Measurements from ENCODE around the gene ALG1. TPM values are rescaled to one million over a fixed set of nuclear protein-coding genes. Genes with fewer than 3 reads are reported as not detected.

ALG1 gene
- total and polyA plus RNA-seq, 10 of the 15 experiments (the other 5 are each of a cell fraction or from before 2014, with no cell fraction given), result 1.5 to 43.2 (median 23.8) TPM

- TF ChIP-seq NRF1 (conservative IDR thresholded peaks at IDR 0.05; ENCODE audit: low read depth, low read length) (no peak), SIN3A (IDR thresholded peaks at IDR 0.05; ENCODE audit: low read depth, low read length) (peak; percentile 98), HDAC2 (IDR thresholded peaks at IDR 0.05) (peak; percentile 99), ZNF592 (IDR thresholded peaks at IDR 0.05) (no peak), NFIC (IDR thresholded peaks at IDR 0.05; ENCODE audit: low read depth, low read length) (peak; percentile 96), RAD21 (IDR thresholded peaks at IDR 0.05; ENCODE audit: insufficient read depth, low read depth, low read length) (no peak), BHLHE40 (IDR thresholded peaks at IDR 0.05; ENCODE audit: borderline replicate concordance in 1 of 2, low read depth in 2 of 2, low read length in 1 of 2) (peak; percentile 80 to 90), CBFB (IDR thresholded peaks at IDR 0.05; ENCODE audit: low read depth) (0 out of 2 replicates have a peak, but pooled peaks have one; percentile 36), POLR2A (IDR thresholded peaks at IDR 0.05; ENCODE audit: low read depth, low read length) (peak; percentile 77), TCF7 (IDR thresholded peaks at IDR 0.05; ENCODE audit: borderline replicate concordance) (no peak), E4F1 (IDR thresholded peaks at IDR 0.05; ENCODE audit: borderline replicate concordance, partially characterized antibody) (no peak), ZBTB33 (IDR thresholded peaks at IDR 0.05) (no peak), YY1 (IDR thresholded peaks at IDR 0.05; ENCODE audit: low read depth, low read length) (peak; percentile 99)
- TF ChIP-seq, protein P1, sequence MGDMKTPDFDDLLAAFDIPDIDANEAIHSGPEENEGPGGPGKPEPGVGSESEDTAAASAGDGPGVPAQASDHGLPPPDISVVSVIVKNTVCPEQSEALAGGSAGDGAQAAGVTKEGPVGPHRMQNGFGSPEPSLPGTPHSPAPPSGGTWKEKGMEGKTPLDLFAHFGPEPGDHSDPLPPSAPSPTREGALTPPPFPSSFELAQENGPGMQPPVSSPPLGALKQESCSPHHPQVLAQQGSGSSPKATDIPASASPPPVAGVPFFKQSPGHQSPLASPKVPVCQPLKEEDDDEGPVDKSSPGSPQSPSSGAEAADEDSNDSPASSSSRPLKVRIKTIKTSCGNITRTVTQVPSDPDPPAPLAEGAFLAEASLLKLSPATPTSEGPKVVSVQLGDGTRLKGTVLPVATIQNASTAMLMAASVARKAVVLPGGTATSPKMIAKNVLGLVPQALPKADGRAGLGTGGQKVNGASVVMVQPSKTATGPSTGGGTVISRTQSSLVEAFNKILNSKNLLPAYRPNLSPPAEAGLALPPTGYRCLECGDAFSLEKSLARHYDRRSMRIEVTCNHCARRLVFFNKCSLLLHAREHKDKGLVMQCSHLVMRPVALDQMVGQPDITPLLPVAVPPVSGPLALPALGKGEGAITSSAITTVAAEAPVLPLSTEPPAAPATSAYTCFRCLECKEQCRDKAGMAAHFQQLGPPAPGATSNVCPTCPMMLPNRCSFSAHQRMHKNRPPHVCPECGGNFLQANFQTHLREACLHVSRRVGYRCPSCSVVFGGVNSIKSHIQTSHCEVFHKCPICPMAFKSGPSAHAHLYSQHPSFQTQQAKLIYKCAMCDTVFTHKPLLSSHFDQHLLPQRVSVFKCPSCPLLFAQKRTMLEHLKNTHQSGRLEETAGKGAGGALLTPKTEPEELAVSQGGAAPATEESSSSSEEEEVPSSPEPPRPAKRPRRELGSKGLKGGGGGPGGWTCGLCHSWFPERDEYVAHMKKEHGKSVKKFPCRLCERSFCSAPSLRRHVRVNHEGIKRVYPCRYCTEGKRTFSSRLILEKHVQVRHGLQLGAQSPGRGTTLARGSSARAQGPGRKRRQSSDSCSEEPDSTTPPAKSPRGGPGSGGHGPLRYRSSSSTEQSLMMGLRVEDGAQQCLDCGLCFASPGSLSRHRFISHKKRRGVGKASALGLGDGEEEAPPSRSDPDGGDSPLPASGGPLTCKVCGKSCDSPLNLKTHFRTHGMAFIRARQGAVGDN (IDR thresholded peaks at IDR 0.05), result no peak
- TF ChIP-seq, protein P2, sequence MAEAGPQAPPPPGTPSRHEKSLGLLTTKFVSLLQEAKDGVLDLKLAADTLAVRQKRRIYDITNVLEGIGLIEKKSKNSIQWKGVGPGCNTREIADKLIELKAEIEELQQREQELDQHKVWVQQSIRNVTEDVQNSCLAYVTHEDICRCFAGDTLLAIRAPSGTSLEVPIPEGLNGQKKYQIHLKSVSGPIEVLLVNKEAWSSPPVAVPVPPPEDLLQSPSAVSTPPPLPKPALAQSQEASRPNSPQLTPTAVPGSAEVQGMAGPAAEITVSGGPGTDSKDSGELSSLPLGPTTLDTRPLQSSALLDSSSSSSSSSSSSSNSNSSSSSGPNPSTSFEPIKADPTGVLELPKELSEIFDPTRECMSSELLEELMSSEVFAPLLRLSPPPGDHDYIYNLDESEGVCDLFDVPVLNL (IDR thresholded peaks at IDR 0.05; ENCODE audit: low read depth, low read length), result no peak
These were observed 38.1 kb upstream of the ALG1 start, which contains the start of gene NAGPA (continued) for GRCh38 chr16:5033256-5034166.

Measured in GM12878 (cell line).